Spleen (tissue), 11 donors: ENCODE data around the gene HES3. TPM values are rescaled to one million over a fixed set of nuclear protein-coding genes. Genes with fewer than 3 reads are reported as not detected.

ENCODE experiments used
- DNase-seq: peaks from one replicate; pipeline ENCODE4 v3.0.0-alpha.2; 2020
- H3K27ac ChIP-seq, 8 donors: fragments of 200-600 bp; sonication (generic) in 7 of 8; 1 replicate in 4 of 8; 2 replicates in 4 of 8; pipeline versions ENCODE4 v1.5.0 to v1.8.0; 2016 to 2021; ENCODE audit warnings: inconsistent platforms in 4 of 8, mild to moderate bottlenecking in 4 of 8, moderate library complexity in 1 of 8
- H3K27me3 ChIP-seq, 7 donors: fragments of 200-600 bp; sonication (generic) in 6 of 7; replicated peaks in 1 of 7; 1 replicate in 4 of 7; 2 replicates in 3 of 7; pipeline versions ENCODE4 v1.5.0 to v1.8.0; 2016 to 2021; ENCODE audit warnings: inconsistent platforms in 3 of 7, mild to moderate bottlenecking in 1 of 7
- H3K36me3 ChIP-seq, 6 donors: fragments of 200-600 bp; sonication (generic) in 5 of 6; 1 replicate in 4 of 6; 2 replicates in 2 of 6; pipeline versions ENCODE4 v1.5.0 to v1.8.0; 2016 to 2021; ENCODE audit warnings: inconsistent platforms in 2 of 6
- H3K4me1 ChIP-seq, 6 donors: fragments of 200-600 bp; sonication (generic) in 5 of 6; 1 replicate in 3 of 6; 2 replicates in 3 of 6; pipeline versions ENCODE4 v1.5.0 to v1.8.0; 2016 to 2021; ENCODE audit warnings: inconsistent platforms in 3 of 6
- H3K4me3 ChIP-seq, 8 donors: fragments of 200-600 bp; sonication (generic) in 7 of 8; 1 replicate in 4 of 8; 2 replicates in 4 of 8; pipeline versions ENCODE4 v1.5.0 to v1.8.0; 2016 to 2021; ENCODE audit warnings: inconsistent platforms in 4 of 8, mild to moderate bottlenecking in 4 of 8, moderate library complexity in 2 of 8
- H3K9me3 ChIP-seq, 8 donors: fragments of 200-600 bp; sonication (generic) in 7 of 8; 1 replicate in 4 of 8; 2 replicates in 4 of 8; pipeline versions ENCODE4 v1.5.0 to v1.8.0; 2016 to 2021; ENCODE audit warnings: inconsistent platforms in 4 of 8
- CTCF ChIP-seq, 11 experiments: fragments of 200-600 bp in 7 of 11; fragments of 450-650 bp in 4 of 11; sonication (generic) in 4 of 11; IDR thresholded peaks in 8 of 11; conservative IDR thresholded peaks in 3 of 11; 1 replicate in 7 of 11; 2 replicates in 4 of 11; pipeline versions ENCODE4 v1.4.0 to v1.8.0; 2016 to 2021; ENCODE audit warnings: antibody characterized with exemption in 11 of 11, inconsistent platforms in 4 of 11, mild to moderate bottlenecking in 1 of 11
- POLR2A ChIP-seq, 3 donors: fragments of 450-650 bp; IDR thresholded peaks; one replicate each; pipeline ENCODE4 v1.5.1; 2017; ENCODE audit warnings: antibody characterized with exemption in 3 of 3, mild to moderate bottlenecking in 1 of 3
- POLR2AphosphoS5 ChIP-seq, 3 donors: sonication (generic); formaldehyde crosslinking; IDR thresholded peaks; one replicate each; pipeline ENCODE4 v1.5.1; 2017; ENCODE audit warnings: antibody characterized with exemption in 3 of 3
- WGBS, 5 donors: extraction: QIAGEN DNeasy Blood & Tissue Kit in 3 of 5; methylation state at CpG; one replicate each; pipeline versions ENCODE4 v1.1.5 to v1.1.7; 2013 to 2018; 5-methylcytosine and 5-hydroxymethylcytosine counted together
- intact Hi-C: fragments of 100-400 bp; cut with DNase I; formaldehyde crosslinking; loops from one replicate; pipeline ENCODE4 v1.15.0; 2023; ENCODE audit warnings: low total_unique reads
- polyA plus RNA-seq, 3 donors: library from polyadenylated mRNA; stranded (reverse); fragments of 200-250 nt; gene quantifications; one replicate each; pipeline ENCODE4 v1.2.1, GENCODE V29; 2013
- total RNA-seq, 7 donors: library from RNA; depleted of rRNA in 3 of 7; stranded (reverse); fragments of >200 nt in 3 of 7; fragmentation: NEBNext Ultra II Directional in 4 of 7; extraction: Animal tissue kit (Norgen Biotek cat#: 25700) in 4 of 7; gene quantifications; one replicate each; pipeline versions ENCODE4 v1.1.0 to v1.2.1, GENCODE V29; 2016 to 2021
- donor health status: healthy with polysubstance abuse.
- donor health status: DM: no; HTN: no; CAD: no; lungs with moderate emphysema.
- donor health status: DM: no; HTN: no; CAD: no.
- donor health status: Bipolar disorder and iron deficiency.
- donor health status: healthy.
- donor health status: DM: no; HTN: no; CAD: no.
- donor health status: DM: yes; HTN: yes; CAD: no.

The HES3 gene
- total and polyA plus RNA-seq, 10 donors, result not detected

- peaks cover 15 to 60% (median 43%) of the 10 kb centered on the region in 6 donors for H3K4me1 ChIP-seq
- H3K27ac ChIP-seq, result peak overlapping the region in 7 of 8 donors; percentile 67 to 80 (median 76)
- H3K27me3 ChIP-seq, result peaks cover 0 to 62% (median 24%) of the 10 kb centered on the region in 7 donors
- 0 to 1% (median 0%) methylated on average over 1 to 61 of the region's 61 CpGs for WGBS, 5 donors
- H3K36me3 ChIP-seq, result no peaks in the 10 kb centered on the region
- intact Hi-C loops, result no loop called here
- H3K9me3 ChIP-seq, result no peaks in the 10 kb centered on the region
- no peak for DNase-seq
- H3K4me3 ChIP-seq, result peak overlapping the region; percentile 55 to 85 (median 70)
- TF ChIP-seq POLR2AphosphoS5 (IDR thresholded peaks at IDR 0.05) (no peak), POLR2A (IDR thresholded peaks at IDR 0.05) (no peak), CTCF (IDR thresholded peaks at IDR 0.05 in 8 of 11, conservative IDR thresholded peaks at IDR 0.05 in 3 of 11) (no peak)
Measured at GRCh38 chr1:6260433-6260934, 16.5 kb downstream of the HES3 start.

- 2 to 6% (median 3%) methylated on average over 8 to 78 of the region's 78 CpGs for WGBS, 5 donors
- H3K27ac ChIP-seq, result peak within 1 kb of the TSS in 7 of 8 donors; percentile 67 to 80 (median 76)
- no peaks in the 10 kb centered on the region for H3K9me3 ChIP-seq
- intact Hi-C loops, result no loop called here
- H3K4me1 ChIP-seq, result peaks cover 15 to 60% (median 43%) of the 10 kb centered on the region in 6 donors
- peaks cover 0 to 62% (median 24%) of the 10 kb centered on the region in 7 donors for H3K27me3 ChIP-seq
- no peak for DNase-seq
- TF ChIP-seq CTCF (IDR thresholded peaks at IDR 0.05 in 8 of 11, conservative IDR thresholded peaks at IDR 0.05 in 3 of 11) (no peak), POLR2AphosphoS5 (IDR thresholded peaks at IDR 0.05) (peak in 2 of 3 donors; percentile 11 to 24)
- H3K36me3 ChIP-seq, result no peaks in the 10 kb centered on the region
- H3K4me3 ChIP-seq, result peak within 1 kb of the TSS; percentile 55 to 85 (median 70)
Measured at GRCh38 chr1:6260961-6261614, 17.1 kb downstream of the HES3 start, which contains the start of gene GPR153. TSS of gene GPR153 (minus strand) at chr1:6261098. CDS start at chr1:6254905, 6,193 bp downstream.

- TF ChIP-seq CTCF (IDR thresholded peaks at IDR 0.05 in 8 of 11, conservative IDR thresholded peaks at IDR 0.05 in 3 of 11) (no peak), POLR2A (IDR thresholded peaks at IDR 0.05) (no peak), POLR2AphosphoS5 (IDR thresholded peaks at IDR 0.05) (no peak)
- no peak for DNase-seq
- no peaks in the 10 kb centered on the region for H3K9me3 ChIP-seq
- peaks cover 15 to 58% (median 43%) of the 10 kb centered on the region in 6 donors for H3K4me1 ChIP-seq
- intact Hi-C loops, result no loop called here
- peak overlapping the region in 6 of 8 donors; percentile 47 to 80 (median 60) for H3K27ac ChIP-seq
- 10 to 22% (median 20%) methylated on average over 12 to 15 of the region's 15 CpGs for WGBS, 5 donors
- H3K36me3 ChIP-seq, result no peaks in the 10 kb centered on the region
- peaks cover 0 to 62% (median 24%) of the 10 kb centered on the region in 7 donors for H3K27me3 ChIP-seq
- H3K4me3 ChIP-seq, result peak overlapping the region in 6 of 8 donors; percentile 32 to 85 (median 62)
Measured at GRCh38 chr1:6261615-6261995, 17.6 kb downstream of the HES3 start.
